Esophagus squamous epithelium (tissue), 4 donors: Measurements from ENCODE around the gene DHCR24.

Experiments used
- CTCF ChIP-seq, 6 experiments: fragments of 450-650 bp in 4 of 6; fragments of 200-600 bp in 2 of 6; sonication (generic) in 2 of 6; IDR thresholded peaks; one replicate each; pipeline ENCODE4 v1.5.1; 2016 to 2019; ENCODE audit warnings: antibody characterized with exemption in 6 of 6, mild to moderate bottlenecking in 4 of 6, moderate library complexity in 4 of 6
- POLR2A ChIP-seq, 4 donors: fragments of 450-650 bp; IDR thresholded peaks; one replicate each; pipeline ENCODE4 v1.6.1; 2017; ENCODE audit warnings: antibody characterized with exemption in 4 of 4, mild to moderate bottlenecking in 4 of 4, moderate library complexity in 3 of 4

GRCh38 chr1:54836594-54836993, 50.4 kb downstream of the DHCR24 start:
- TF ChIP-seq CTCF (IDR thresholded peaks at IDR 0.05) (no peak), POLR2A (IDR thresholded peaks at IDR 0.05) (no peak)
